Skin of body (tissue), 2 donors: ENCODE measurements around the gene RIN3. TPM values are rescaled to one million over a fixed set of nuclear protein-coding genes. Genes with fewer than 3 reads are reported as not detected.
"Not testable (repeated sequence)": the region's sequence is repeated elsewhere in the genome, so short reads cannot be mapped to it uniquely, and the experiment has no call there.

ENCODE experiments used
- DNase-seq: peaks from one replicate; lab custom pipeline; 2025; lab: John Stamatoyannopoulos, UW
- total RNA-seq: library from RNA; depleted of rRNA; stranded (reverse); fragments of >200 nt; gene quantifications from one replicate; pipeline ENCODE4 v1.2.3, GENCODE V29; 2014

RIN3 gene
- total RNA-seq, 1 donor from 2014 or later, result 8.2 TPM

DNA sequence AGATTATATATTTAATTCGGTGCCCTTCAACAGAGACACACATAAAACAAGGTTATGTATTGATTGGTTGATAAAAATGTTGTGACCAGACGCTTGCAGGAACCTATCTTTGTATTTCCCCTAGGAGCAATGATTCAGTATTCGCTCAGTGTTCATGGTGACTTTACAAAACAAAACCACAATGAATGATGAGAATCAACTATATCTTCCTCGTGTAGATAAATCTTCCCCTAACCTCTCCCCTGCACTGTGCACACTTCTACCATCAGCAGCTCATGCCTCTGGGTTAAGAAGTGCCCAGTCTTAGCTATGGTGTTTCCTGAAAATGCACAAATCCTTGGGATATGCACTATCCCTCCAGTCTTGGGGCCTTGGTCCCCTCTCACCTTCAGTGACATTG is 16.3 kb downstream of the RIN3 start:
- DNase-seq, result no peak

DNA sequence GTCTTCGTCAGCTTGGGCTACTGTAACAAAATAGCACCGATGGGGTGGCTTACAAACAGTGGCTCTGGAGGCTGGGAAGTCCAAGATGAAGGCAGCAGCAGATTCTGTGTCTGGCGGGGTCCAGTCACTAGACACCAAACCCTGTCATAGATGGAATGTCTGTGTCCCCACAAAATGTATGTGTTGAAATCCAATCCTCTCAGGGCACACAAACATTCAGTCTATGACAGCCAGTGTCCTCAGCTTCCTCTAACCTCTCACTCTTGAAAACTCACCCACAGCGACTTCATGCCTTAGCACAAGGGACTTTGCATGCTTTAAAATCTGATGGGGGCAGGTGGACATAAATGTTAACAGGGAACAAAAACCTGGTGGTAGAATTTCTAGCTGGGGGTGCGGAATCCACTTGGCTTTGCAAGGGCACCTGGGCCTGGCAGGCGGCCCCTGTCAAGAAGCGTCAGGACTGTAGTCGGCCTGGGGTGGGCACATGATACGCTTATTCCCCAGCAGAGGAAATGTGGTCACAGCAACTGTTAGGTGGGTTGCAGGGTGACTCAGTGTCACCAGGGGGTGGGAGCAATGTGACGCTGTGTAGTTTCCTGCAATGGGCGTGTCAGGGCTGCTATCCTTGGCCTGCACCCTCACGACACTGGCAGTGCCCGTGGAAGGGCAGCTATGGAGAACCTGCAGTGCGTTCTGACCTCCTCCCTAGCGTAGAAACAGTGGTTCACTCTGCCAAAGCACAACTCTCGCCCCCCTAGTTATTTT is 17.7 kb downstream of the RIN3 start:
- DNase-seq, result no peak

DNA sequence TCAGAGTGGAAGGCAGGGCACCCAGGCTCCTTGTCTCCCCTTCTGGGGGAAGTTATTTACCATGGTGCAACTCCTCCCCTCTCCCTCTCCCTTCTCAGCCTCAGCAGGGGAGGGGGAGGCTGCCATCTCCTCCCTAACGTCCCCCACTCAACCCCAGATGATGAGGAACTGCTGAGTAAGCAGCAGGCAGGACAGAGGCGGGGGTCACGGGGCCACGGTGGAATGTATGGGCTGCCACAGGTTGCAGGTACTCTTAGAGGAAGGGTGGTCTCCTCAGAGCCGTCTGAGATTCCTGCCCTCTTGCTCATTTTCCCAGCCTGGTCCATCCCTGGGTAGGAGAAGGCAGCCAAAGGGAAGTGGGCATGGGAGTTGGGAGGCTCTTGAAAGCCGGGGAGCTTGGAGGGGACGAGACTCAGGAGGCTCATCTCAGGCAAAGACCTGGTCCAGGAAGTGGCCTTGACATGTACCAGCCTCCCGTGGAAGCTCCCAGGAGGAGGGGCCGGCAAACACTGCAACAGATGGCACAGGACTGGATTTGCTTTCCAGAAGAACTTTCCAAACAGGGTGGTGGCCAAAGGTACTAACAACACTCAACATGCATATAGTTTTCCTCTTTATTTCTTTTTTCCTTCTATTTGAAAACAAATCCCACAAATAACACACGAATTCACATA is 19.0 kb downstream of the RIN3 start:
- DNase-seq, result no peak

DNA sequence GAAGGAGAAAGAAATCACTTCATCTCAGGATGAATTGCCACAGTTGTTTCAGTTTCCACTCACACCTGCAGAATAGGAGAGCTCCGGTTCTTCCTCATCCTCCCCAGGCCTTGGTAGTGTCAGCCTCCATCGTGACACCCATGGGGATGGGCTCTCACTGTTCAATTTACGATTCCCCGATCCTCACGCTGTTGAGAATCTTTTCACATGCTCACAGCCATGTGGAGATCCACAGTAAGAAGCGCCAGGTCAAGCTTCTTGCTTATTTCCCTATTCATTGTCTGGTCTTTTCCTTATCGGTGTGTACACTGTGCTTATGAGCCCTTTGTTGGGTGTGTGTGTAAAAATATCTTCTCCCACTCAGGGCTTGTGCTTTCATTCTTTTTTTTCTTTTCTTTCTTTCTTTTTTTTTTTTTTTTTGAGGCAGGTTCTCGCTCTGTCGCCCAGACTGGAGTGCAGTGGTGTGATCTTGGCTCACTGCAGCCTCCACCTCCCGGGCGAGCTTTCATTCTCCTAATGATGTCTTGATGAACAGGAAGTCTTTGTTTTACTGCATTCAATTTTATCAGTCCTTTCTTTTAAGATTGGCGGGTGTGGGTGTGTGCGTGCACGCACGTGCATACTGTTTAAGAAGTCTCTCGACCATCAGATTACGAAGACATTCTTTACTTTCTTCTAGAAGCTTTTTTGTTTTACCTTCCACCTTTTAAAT is 21.5 kb downstream of the RIN3 start:
- no peak for DNase-seq

DNA sequence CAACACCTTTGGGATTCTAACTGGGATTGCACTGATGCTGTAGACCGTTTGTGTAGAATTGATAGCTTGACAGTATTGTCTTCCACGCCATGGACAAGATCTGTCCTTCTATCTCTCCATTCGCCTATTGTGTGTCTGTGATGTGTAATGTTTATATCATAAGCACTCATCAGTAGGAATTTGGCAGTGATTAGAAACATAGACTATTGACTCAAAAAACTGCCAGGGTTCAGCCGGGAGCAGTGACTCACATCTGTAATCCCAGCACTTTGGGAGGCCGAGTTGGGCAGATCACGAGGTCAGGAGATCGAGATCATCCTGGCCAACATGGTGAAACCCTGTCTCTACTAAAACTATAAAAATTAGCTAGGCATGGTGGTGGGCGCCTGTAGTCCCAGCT is 22.6 kb downstream of the RIN3 start:
- DNase-seq, result not testable (repeated sequence)

DNA sequence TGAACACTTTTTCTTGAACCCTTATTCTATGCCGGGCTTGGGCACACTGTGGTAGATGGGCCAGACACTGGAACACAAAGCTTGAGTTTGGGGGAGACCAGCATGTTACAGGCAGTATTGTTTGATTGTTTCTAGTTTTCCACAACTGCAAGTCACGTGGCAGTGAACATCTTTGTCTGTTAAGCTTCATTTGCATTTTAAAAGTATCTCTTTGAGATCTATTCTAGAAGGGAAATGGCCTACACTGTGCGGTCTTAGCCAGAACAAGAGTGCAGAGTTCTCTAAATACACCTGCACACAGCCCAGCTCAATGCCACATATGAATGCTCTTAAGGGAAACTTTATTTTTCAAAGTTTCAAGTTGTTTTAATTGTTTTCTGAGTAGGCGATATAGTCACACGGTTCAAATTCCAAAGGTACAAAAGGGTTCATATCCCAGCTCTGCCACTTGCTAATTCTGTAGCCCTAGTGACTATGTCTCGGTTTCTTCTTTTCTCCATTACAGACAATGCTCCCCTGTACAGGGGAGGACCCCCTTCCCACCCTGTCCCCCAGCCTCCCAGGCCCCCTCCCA is 24.9 kb downstream of the RIN3 start:
- no peak for DNase-seq

DNA sequence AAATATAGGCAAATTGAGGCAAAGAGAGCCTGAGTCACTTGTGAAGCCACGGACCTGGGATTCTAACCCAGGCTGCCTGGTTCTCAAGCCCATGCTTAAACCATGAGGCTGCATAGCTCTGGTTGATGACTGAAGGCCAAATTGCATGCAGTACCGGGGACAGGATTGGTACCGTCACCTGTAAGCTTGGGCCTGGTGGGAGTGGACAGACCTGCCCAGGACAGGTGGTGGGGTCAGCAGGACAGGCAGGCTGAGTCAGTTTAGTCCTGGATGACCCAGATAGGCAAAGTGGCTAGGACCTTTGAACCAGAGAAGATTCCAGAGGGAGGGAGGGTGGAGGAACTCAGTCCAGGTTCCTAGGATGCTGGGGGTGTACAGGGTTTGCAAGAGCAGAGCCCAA is 25.8 kb downstream of the RIN3 start:
- DNase-seq, result no peak

DNA sequence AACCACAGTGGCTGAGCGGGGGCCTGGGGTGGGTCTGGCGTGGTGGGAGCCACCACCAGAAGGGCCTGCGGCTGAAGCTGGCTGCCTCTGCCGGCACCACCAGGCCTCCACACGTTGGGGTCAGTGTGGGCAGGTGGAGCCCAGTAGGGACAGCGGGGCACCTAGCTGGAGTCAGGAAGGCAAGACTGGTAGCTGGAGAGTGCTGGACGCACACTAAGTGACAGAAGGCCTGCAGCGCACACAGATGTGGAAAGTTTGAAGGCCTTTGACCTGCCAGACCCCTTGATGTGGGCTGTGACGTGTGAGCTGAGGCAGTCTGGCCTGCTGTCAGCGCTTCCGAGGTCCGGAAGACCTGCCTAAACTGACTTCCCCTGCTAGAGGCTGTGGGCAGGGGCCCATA is 26.3 kb downstream of the RIN3 start:
- DNase-seq, result no peak

DNA sequence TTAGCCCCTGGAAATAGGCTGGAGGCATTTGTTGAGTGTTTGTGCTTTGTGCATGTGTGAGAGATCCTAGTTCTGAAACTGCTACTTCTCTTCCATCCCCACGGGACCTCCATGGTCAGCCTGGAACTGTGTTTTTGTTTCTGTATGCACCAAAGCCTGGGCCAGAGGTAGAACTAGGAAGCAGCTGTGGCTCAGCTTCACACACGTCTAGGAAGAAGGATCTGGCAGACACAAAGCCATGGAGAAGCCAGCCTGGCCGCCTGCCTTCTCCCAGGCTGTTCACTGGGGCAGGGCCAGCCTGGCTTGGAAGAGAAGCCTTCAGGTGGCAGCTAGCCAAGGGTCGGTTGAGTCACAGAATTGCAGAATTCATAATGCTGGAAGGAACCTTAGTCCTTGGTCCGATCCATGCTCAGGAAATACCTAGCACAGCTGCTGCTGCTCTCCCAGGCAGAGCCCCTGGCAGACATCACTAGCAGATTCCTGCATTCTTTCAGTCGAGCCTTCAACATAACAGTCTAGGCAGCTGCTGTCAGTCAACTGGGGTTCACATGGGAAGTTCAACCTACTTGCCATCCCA is 27.0 kb downstream of the RIN3 start:
- peak; percentile 97 for DNase-seq

DNA sequence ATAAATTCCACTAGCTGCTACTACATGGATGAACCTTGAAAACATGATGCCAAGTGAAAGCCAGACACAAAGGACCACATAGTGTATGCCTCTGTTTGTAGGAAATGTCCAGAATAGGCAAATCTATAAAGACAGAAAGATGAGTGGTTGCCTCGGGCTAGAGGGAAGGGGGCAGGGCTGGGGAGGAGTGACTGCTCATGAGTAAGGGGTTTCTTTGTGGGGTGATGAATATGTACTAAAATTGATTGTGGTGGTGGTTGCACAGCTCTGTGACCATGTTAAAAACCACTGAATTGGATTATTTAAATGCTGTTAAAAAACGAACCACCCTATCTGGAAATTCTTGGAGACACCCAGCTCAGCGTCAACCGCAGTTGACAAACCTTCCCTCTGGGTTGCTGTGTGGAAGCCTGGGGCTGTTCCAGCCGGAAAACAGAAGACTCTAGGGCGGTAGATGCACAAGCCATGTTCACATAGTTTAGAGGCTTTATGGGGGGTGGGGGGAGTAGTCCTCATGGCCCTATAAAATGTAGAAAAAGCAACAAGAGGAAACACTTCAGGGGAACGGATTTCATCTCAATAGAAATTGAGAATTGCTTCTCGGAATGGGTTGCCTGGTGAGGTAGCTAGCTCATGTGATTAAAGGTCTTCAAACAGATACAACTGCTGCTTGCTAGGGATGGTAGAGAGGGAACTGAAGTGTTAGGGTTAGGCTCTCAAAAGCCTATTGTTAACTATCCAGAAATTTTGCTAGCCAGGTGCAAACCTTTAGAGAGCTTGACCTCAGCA is 29.4 kb downstream of the RIN3 start:
- no peak for DNase-seq

DNA sequence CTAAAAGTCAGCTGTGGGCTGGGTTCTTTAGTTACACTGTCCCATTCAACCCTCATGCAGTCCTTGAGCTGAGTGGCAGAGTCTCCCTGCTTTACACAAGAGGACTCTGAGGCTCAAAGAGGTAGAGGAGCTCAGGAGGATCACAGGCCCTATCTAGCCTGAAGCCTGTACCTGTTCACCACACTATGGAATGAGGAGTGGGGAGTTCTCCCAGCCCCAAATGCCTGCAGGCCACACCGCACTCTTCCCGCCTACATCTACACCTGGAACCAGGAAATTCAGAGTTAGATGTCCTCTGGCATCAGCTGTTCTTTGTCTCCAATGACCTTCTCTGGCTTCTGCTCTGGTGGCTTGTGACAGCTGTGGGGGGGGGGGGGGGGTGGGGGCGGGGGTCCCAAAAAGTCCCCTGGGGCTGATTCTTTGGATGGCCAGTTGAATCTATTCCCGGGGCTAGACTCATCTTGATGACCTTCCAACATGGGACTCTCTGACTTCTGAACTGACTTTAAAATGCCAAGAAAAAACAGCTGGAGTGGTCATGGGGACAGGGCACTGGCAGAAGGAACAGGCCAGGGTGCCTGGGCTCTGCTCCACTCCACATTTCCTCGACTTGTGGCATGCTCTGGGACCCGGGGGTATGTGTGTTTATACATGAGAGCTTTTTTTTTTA is 30.6 kb downstream of the RIN3 start:
- DNase-seq, result no peak

DNA sequence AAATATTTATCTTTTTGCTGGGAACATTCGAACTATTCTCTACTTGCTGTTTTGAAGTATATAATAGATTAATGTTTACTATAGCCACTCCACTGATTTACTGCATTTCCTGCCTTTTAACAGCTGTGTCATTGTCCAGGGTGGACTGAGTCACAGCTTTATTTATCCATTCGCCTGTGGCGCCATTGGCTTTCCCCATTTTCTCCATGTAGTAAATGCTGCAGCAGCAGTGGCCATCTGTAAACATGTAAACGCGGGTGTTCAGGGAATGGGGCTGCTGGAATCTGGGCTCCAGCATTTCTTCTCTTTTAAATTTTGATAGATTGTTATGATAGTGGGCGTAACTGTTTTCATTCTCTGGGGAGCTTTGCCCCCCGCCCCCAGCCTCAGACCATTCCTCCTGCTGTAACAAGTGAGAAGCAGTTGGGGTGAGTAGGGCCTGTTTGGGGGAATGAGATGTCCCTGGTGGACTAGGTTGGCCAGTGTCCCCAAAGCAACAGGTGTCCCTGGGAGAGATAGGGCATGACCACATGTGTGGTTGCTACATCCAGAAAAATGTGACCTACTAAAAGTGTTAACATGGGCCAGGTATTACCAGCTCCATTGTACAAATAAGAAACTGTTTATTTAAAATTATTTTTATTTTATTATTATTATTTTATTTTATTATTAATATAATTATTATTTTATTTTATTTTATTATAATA is 32.9 kb downstream of the RIN3 start:
- DNase-seq, result no peak

DNA sequence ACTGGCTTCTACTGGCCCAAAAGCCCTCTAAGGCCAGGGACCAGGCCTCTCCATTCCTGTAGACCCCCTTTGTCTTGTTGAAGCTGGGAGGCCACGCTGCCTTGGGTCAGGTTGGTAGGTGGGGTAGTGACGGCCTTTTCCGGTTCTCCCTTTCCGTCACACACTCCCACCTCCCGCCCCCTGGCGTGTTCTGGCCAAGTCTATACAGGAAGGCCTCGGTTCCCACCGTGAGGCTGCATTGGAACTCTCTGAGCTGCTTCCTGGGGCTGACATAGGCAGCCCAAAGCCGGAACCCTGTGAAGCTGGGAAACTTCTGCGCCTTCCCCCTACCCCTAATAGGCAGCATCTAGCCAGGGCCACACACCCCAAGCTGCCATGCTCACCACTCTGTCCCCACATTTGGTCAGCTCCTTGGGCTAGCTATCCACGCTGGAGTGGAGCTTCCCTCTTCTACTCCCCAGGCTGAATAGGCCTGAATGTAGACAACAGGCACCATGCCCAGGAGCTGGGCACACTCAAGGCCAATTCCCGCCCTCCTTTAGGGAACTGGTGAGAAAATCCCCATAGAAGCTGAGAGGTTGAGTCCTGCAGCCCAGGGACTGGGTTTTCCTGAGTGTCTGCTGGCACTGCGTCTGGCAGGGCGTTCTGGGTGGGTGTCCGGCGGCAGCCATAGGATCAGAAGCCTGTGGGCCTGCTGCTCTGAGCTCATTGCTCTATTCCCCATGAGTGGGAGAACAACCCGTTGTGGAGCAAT is 35.7 kb downstream of the RIN3 start:
- no peak for DNase-seq

DNA sequence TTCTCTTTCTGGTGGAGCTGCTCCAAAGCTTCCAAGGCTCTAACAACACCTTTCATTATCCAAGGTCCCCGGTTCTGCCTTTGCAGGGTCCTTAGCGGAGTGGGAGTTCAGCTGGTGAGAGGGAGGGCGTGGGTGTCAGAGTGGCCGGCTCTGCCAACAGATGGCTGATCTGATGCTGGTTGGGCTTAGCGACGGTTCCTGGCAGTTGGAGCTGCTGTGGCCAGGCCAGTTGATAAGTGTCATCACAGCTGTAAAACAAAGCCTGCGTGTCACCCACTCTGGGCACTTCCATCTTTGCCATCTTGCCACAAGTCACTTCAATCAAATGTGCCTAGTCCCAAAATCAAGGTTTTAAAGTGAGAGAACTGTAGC is 36.3 kb downstream of the RIN3 start:
- no peak for DNase-seq

DNA sequence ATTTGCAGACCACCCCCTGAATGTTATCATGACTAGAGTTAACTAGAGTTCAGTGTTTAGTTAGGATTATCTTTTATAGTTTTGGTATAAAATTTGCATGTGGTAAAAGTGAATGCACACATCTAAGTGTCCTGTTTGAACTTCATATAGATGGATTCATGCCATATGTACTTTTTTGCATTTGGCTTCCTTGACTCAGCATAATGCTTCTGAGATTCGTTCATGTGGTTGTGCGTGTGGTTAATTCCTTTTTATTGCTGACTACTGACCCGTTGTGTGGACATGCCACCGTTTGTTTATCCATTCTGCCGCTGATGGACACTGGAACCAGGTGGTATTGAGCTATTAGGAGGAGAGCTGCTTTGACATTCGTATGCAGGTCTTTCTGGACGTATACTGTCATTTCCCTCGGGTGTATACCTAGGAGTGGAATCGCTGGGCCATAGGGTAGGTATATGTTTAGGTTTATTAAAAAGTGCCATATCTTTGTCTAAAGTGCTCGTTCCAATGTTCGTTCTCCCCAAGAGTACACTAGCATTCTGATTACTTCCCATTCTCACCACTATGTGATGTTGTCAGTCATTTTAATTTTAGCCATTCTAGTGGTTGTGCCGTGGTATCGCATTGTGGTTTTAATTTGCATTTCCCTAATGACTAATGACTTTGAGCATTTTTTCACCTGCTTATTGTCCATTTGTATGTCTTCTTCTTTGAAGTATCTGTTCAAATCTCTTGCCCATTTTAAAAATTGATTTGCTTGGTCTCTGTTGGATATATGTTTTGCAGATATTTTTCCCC is 37.7 kb downstream of the RIN3 start:
- DNase-seq, result no peak

DNA sequence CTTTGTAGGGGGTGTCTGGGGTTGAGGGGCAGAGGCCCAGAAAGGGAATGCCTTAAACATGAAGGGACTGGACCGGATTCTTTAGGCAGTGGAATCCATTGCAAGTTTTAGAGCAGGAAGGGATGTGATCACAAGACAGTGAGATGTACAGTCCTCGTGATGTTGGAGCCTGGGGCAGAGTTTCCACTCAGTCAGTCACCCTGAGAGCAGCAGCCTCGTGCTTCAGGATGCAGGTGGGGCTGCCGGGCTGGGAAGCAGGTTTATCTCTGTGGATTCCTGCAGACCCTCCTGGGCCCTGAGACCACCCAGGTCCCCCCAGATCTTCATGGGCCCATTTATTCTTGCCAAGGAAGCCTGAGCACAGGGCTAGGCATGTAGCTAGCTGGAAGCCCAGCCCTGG is 38.5 kb downstream of the RIN3 start:
- no peak for DNase-seq

DNA sequence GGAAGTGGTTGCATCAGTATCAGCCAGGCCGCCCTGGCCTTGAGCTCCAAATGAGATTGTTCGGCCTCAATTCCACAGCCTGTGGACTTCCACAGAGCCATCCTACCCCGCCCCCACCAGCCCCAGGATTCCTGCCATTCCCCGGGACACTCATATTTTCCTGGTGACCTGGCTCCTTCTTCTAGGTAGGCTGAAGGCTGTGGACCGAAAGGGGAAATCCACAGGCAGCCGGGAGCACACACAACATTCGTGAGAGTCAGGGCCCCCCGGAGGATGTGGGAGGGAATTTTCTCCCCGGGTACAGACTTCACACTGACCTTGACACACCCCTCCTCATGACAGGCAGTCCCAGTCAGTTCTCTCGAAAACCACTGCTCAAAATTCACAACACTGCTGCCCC is 39.9 kb downstream of the RIN3 start:
- no peak for DNase-seq

DNA sequence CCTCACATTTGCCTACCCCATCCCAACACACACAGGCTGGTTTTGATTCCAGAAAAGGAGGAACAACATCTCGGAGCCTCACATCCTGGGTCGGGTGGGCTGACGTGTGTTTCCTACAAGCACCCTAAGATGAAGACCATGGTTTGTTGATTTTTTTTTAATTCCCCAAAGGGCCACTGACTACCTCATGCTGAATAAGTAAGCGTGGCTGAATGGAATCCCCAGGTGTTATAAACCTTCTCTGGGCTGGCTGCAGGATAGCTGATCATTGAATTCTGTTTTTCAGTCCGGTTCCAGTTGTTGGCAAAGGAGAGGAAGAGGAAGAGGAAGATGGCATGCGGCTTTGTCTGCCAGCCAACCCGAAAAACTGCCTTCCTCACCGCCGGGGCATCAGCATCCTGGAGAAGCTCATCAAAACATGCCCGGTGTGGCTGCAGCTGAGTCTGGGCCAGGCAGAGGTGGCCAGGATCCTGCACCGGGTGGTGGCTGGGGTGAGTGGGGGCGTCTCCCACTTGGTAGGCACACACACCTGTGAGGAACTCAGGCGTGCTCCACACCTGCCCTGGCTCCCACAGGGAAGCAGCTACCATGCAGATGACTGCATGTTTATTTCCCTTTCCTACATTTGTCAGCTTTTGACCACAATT is 42.0 kb downstream of the RIN3 start:
- DNase-seq, result no peak
